Breast epithelium (tissue), 3 donors: ENCODE results near the gene NHERF2.

Experiments used
- POLR2A ChIP-seq: fragments of 450-650 bp; IDR thresholded peaks from one replicate; pipeline ENCODE4 v1.6.1; 2016; ENCODE audit warnings: antibody characterized with exemption, mild to moderate bottlenecking, moderate library complexity
- POLR2AphosphoS5 ChIP-seq, 3 donors: sonication (generic); formaldehyde crosslinking; IDR thresholded peaks; one replicate each; pipeline ENCODE4 v1.6.1; 2017; ENCODE audit warnings: antibody characterized with exemption in 3 of 3
- TF ChIP-seq, protein P1 (sequence below), 3 donors: fragments of 450-650 bp; IDR thresholded peaks; one replicate each; pipeline ENCODE4 v1.5.1; 2016 to 2017; ENCODE audit warnings: antibody characterized with exemption in 3 of 3, mild to moderate bottlenecking in 3 of 3, moderate library complexity in 3 of 3

DNA sequence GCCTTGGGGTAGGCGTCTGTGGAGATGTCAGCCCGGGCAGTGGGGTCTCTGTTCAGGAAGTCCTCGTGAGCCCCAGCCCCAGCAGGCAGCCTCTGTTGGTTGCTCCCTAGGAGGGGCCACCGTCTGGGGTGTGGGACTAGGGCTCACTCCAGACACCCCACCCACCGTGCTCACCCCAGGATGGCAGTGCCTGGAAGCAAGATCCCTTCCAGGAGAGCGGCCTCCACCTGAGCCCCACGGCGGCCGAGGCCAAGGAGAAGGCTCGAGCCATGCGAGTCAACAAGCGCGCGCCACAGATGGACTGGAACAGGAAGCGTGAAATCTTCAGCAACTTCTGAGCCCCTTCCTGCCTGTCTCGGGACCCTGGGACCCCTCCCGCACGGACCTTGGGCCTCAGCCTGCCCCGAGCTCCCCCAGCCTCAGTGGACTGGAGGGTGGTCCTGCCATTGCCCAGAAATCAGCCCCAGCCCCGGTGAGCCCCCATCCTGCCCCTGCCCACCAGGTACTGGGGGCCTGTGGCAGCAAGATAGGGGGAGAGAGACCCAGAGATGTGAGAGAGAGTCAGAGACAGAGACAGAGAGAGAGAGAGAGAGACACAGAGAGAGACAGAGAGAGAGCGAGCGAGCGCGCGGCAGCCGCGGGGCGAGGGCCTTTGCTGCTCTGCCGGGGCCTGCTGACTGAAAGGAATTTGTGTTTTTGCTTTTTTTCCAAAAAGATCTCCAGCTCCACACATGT, 11.1 kb downstream of the NHERF2 start:
- TF ChIP-seq, protein P1, sequence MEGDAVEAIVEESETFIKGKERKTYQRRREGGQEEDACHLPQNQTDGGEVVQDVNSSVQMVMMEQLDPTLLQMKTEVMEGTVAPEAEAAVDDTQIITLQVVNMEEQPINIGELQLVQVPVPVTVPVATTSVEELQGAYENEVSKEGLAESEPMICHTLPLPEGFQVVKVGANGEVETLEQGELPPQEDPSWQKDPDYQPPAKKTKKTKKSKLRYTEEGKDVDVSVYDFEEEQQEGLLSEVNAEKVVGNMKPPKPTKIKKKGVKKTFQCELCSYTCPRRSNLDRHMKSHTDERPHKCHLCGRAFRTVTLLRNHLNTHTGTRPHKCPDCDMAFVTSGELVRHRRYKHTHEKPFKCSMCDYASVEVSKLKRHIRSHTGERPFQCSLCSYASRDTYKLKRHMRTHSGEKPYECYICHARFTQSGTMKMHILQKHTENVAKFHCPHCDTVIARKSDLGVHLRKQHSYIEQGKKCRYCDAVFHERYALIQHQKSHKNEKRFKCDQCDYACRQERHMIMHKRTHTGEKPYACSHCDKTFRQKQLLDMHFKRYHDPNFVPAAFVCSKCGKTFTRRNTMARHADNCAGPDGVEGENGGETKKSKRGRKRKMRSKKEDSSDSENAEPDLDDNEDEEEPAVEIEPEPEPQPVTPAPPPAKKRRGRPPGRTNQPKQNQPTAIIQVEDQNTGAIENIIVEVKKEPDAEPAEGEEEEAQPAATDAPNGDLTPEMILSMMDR (IDR thresholded peaks at IDR 0.05): no peak
- TF ChIP-seq POLR2A (no peak), POLR2AphosphoS5 (IDR thresholded peaks at IDR 0.05) (no peak)
